HEK293T (cell line): Measurements from ENCODE around the gene ZMYM2.

Experiments used
- BHLHE40 ChIP-seq: fragments of 450-650 bp; IDR thresholded peaks from 2 replicates; pipeline ENCODE4 v1.6.1; 2016; ENCODE audit warnings: mild to moderate bottlenecking, moderate library complexity, borderline replicate concordance
- L3MBTL2 ChIP-seq: fragments of 450-650 bp; conservative IDR thresholded peaks from 2 replicates; pipeline ENCODE4 v1.6.1; 2016; ENCODE audit warnings: mild to moderate bottlenecking
- TF ChIP-seq, protein P1 (sequence below): fragments of 450-650 bp; IDR thresholded peaks from 2 replicates; pipeline ENCODE4 v1.6.1; 2016

DNA sequence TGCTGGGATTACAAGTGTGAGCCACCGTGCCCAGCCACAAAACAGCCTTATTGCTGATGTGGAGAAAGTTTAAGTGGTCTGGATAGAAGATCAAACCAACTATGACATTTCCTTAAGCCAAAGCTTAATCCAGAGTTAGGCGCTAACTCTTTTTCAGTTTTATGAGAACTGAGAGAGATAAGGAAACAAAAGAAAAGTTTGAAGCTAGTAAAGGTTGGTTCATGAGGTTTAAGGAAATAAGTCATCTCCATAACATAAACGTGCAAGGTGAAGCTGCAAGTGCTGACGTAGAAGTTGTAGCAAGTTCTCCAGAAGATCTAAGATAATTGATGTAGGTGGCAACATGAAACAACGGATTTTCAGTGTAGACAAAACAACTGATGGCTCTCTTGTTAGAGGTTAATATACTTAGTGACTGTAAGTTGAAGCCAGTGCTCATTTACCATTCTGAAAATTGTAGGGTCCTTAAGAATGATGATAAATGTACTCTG is 41.6 kb downstream of the ZMYM2 start:
- TF ChIP-seq L3MBTL2 (no peak), BHLHE40 (no peak)
- TF ChIP-seq, protein P1, sequence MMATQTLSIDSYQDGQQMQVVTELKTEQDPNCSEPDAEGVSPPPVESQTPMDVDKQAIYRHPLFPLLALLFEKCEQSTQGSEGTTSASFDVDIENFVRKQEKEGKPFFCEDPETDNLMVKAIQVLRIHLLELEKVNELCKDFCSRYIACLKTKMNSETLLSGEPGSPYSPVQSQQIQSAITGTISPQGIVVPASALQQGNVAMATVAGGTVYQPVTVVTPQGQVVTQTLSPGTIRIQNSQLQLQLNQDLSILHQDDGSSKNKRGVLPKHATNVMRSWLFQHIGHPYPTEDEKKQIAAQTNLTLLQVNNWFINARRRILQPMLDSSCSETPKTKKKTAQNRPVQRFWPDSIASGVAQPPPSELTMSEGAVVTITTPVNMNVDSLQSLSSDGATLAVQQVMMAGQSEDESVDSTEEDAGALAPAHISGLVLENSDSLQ = no peak
